SH-SY5Y (cell line): ENCODE data around the gene NHSL1.

Experiments used
- GATA2 ChIP-seq: IDR thresholded peaks from 2 replicates; pipeline ENCODE4 v1.6.1; 2011; ENCODE audit warnings: mild to moderate bottlenecking, low read depth, low read length
- GATA3 ChIP-seq: IDR thresholded peaks from 2 replicates; pipeline ENCODE4 v1.6.1; 2011; ENCODE audit warnings: low read depth, mild to moderate bottlenecking, low read length, moderate library complexity

GRCh38 chr6:138378463-138378862, 120.8 kb downstream of the NHSL1 start:
- TF ChIP-seq GATA2, result no peak
- TF ChIP-seq GATA3, result no peak
